GM20000 (cell line): ENCODE measurements around the gene RGS21.

Source experiments
- DNase-seq: peaks from one replicate; pipeline ENCODE4 v3.0.0; 2012; ENCODE audit warnings: low spot score
- CTCF ChIP-seq: IDR thresholded peaks from 2 replicates; pipeline ENCODE4 v1.5.1; 2012; ENCODE audit warnings: mild to moderate bottlenecking, control low read depth; ENCODE audit errors: extremely low read depth, missing control alignments

RGS21 gene

GRCh38 chr1:192399161-192399560 lies 82.4 kb downstream of the RGS21 start:
- DNase-seq, result no peak

GRCh38 chr1:192401825-192402224 lies 85.0 kb downstream of the RGS21 start:
- DNase-seq, result no peak
- TF ChIP-seq CTCF, result no peak

More at GRCh38 chr1:192399161-192399560, 82.4 kb downstream of the RGS21 start:
- TF ChIP-seq CTCF, result no peak

GRCh38 chr1:192402571-192402970 lies 85.8 kb downstream of the RGS21 start:
- TF ChIP-seq CTCF, result no peak
- DNase-seq, result no peak

GRCh38 chr1:192407206-192407605 lies 90.4 kb downstream of the RGS21 start:
- no peak for TF ChIP-seq CTCF
- no peak for DNase-seq
